Hematopoietic multipotent progenitor cell treated with erythropoietin and hydrocortisone succinate and interleukin-3 and kit ligand, for 8 days (in vitro differentiated cells): ENCODE data around the gene SORBS1.

Experiments
- DNase-seq: peaks from one replicate; pipeline ENCODE4 v3.0.0-alpha.2; 2015

The SORBS1 gene

GRCh38 chr10:95430231-95430951 is 130.8 kb downstream of the SORBS1 start:
- DNase-seq = peak; percentile 73

GRCh38 chr10:95429639-95430038 is 131.5 kb downstream of the SORBS1 start:
- no peak for DNase-seq

GRCh38 chr10:95428701-95429100 is 132.5 kb downstream of the SORBS1 start:
- no peak for DNase-seq

- no peak for DNase-seq
Observed at GRCh38 chr10:95426482-95426881, 134.7 kb downstream of the SORBS1 start.

GRCh38 chr10:95425592-95426465 is 135.3 kb downstream of the SORBS1 start:
- DNase-seq = peak; percentile 62

GRCh38 chr10:95423164-95424005 is 137.8 kb downstream of the SORBS1 start:
- no peak for DNase-seq

GRCh38 chr10:95422233-95422632 is 138.9 kb downstream of the SORBS1 start:
- DNase-seq = no peak

- DNase-seq = no peak
Observed at GRCh38 chr10:95421782-95422181, 139.4 kb downstream of the SORBS1 start.

GRCh38 chr10:95419399-95419798 is 141.8 kb downstream of the SORBS1 start:
- no peak for DNase-seq

- DNase-seq = no peak
Observed at GRCh38 chr10:95416973-95417372, 144.2 kb downstream of the SORBS1 start.

GRCh38 chr10:95416270-95416669 is 144.9 kb downstream of the SORBS1 start:
- no peak for DNase-seq

- DNase-seq = no peak
Observed at GRCh38 chr10:95415621-95416031, 145.5 kb downstream of the SORBS1 start.

GRCh38 chr10:95414844-95415485 is 146.2 kb downstream of the SORBS1 start:
- no peak for DNase-seq

GRCh38 chr10:95414016-95414830 is 146.9 kb downstream of the SORBS1 start:
- no peak for DNase-seq

- DNase-seq = no peak
Observed at GRCh38 chr10:95413588-95413987, 147.6 kb downstream of the SORBS1 start.

GRCh38 chr10:95411635-95412034 is 149.5 kb downstream of the SORBS1 start:
- DNase-seq = peak; percentile 20

GRCh38 chr10:95408983-95409873 is 151.9 kb downstream of the SORBS1 start:
- no peak for DNase-seq

GRCh38 chr10:95408148-95408960 is 152.8 kb downstream of the SORBS1 start:
- DNase-seq = no peak

- no peak for DNase-seq
Observed at GRCh38 chr10:95407546-95407945, 153.6 kb downstream of the SORBS1 start.
